Activated CD4-positive, alpha-beta T cell treated with anti-CD3 and anti-CD28 coated beads, Interleukin-2, amount 10 ng/mL, durations not matched to agents 7 days and 5 days (primary cell): ENCODE data around the gene RBMX. TPM values are rescaled to one million over a fixed set of nuclear protein-coding genes. Genes with fewer than 3 reads are reported as not detected.

Experiments used
- CTCF ChIA-PET: fragments of 350-600 bp; sonication (Branson Sonifier 250); formaldehyde crosslinking; loops from one replicate; lab custom pipeline; 2021; ENCODE audit warnings: antibody characterized with exemption; lab: Charles Lee
- POLR2A ChIA-PET: fragments of 350-600 bp; sonication (Branson Sonifier 250); formaldehyde crosslinking; loops from one replicate; lab custom pipeline; 2021; ENCODE audit warnings: antibody characterized with exemption; lab: Charles Lee
- DNase-seq: peaks from one replicate; pipeline ENCODE4 v3.0.0-alpha.2; 2020
- H3K27ac Mint-ChIP-seq: one replicate; pipeline ENCODE4 v1.8.0; 2021; ENCODE audit warnings: mild to moderate bottlenecking, moderate library complexity, mixed read lengths
- H3K27me3 Mint-ChIP-seq: one replicate; pipeline ENCODE4 v1.8.0; 2021; ENCODE audit warnings: mixed read lengths
- H3K36me3 Mint-ChIP-seq: one replicate; pipeline ENCODE4 v1.8.0; 2021; ENCODE audit warnings: low read depth, mixed read lengths
- H3K4me1 Mint-ChIP-seq: one replicate; pipeline ENCODE4 v1.8.0; 2021; ENCODE audit warnings: mixed read lengths
- H3K4me3 Mint-ChIP-seq: one replicate; pipeline ENCODE4 v1.8.0; 2021; ENCODE audit warnings: mild to moderate bottlenecking, moderate library complexity, mixed read lengths
- H3K9me3 Mint-ChIP-seq: one replicate; pipeline ENCODE4 v1.8.0; 2021; ENCODE audit warnings: mixed read lengths
- total RNA-seq, 2 experiments: library from RNA; stranded (reverse); gene quantifications; one replicate each; pipeline ENCODE4 v1.2.3, GENCODE V29; 2021

RBMX gene
- total RNA-seq, 2 experiments from 2014 or later = 281 to 316 TPM

DNA sequence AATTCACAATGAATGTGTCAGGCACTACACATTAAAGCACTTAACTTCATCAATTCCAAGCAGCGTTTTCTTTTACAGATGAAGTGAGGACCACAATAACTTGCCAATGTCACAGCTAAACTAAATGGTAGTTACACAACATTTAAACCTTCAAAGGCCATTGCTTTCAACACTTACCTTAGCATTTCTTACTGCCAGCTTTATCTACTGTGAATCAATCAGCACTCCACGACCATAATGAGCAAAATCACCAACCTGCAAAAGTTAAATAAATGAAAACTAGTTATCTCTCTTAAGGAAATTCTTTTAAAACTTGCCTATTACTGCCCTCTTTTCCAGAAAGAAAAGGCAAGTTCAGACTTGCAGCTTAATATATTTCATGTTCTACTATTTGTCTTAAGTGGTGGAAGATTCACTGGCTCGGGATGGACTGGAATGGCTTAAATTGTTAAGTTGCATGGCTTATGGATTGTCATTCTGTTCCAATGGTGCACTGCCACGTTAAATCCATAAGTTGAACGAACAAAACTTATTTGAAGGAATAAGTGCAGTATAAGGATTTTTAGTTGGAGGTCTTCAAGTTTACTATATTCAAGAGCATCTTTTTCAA is 8.3 kb downstream of the RBMX start:
- Mint-ChIP-seq H3K36me3 (peaks cover 72% of the 10 kb centered on the region), H3K27me3 (no peaks in the 10 kb centered on the region), H3K4me3 (no peak overlapping the region), H3K4me1 (peaks cover 53% of the 10 kb centered on the region), H3K27ac (peak overlapping the region; percentile 3), H3K9me3 (no peaks in the 10 kb centered on the region)
- ChIA-PET CTCF (interaction anchor here (0.8 kb wide), 1 partner anchor 28 kb away, joined by 3 read pairs; no protein-coding TSS in a partner anchor), POLR2A (interaction anchor here (0.6 to 1.5 kb wide), 2 partner anchors 8 to 94 kb away, joined by 3 to 8 read pairs; partner anchors contain the start of gene RBMX)
- DNase-seq = no peak

DNA sequence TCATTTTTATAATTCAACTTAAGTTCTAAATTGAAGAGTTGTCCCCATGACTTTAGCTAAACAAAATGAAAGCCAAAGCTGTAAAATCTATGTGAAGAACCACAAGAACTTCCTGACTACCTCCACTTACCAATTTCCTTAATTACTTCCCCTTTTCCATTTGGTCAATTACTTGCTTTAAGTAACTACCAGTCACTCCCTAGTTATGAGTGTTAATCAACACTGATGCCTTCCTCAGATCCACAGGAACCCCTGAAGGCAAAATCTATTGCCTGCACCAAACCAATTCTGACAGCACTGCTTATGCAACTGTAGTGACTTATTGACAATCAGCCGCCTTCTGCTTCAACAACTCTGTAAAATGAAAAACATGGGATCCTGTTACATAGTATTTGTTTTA is 10.5 kb downstream of the RBMX start:
- peaks cover 53% of the 10 kb centered on the region for H3K4me1 Mint-ChIP-seq
- POLR2A ChIA-PET = interaction anchor here (0.6 kb wide), 1 partner anchor 9 kb away, joined by 5 read pairs; no protein-coding TSS in a partner anchor
- CTCF ChIA-PET = no interaction called here

DNA sequence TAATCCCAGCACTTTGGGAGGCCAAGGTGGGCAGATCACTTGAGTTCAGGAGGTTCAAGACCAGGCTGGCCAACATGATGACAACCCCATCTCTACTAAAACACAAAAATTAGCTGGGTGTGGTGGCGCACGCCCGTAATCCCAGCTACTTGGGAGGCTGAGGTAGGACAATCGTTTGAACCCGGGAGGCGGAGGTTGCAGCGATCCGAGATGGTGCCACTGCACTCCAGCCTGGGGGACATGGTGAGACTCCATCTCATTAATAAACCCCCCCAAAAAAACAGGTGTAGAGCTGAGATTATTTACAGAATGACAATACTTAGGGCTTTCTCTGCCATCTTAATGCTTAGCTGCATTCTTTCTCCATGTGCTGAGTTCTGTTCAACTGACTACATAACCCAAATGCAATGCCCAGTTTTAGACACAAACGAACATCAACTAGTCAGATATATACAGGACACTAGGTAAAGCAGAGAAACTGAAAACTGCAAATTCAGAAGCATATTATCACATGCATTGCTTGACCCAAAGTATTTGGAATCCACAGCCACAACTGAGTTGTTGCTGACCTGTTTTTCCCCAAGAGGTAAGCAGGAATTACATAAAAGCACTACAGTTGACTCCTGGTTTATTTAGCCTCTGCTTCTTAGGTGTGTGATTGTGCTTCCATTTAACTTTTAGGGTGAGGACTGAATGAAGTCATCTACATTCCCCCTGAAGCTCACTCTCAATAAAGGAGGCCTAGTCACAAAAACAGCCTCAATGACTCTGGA is 12.1 kb downstream of the RBMX start:
- Mint-ChIP-seq H3K27ac (no peak overlapping the region), H3K4me1 (peaks cover 42% of the 10 kb centered on the region), H3K4me3 (no peak overlapping the region)

More for the DNA sequence above, 10.5 kb downstream of the RBMX start:
- H3K36me3 Mint-ChIP-seq = peaks cover 75% of the 10 kb centered on the region
- H3K27me3 Mint-ChIP-seq = no peaks in the 10 kb centered on the region
- H3K9me3 Mint-ChIP-seq = no peaks in the 10 kb centered on the region
- DNase-seq = no peak
- H3K27ac Mint-ChIP-seq = peak overlapping the region; percentile 48
- no peak overlapping the region for H3K4me3 Mint-ChIP-seq

DNA sequence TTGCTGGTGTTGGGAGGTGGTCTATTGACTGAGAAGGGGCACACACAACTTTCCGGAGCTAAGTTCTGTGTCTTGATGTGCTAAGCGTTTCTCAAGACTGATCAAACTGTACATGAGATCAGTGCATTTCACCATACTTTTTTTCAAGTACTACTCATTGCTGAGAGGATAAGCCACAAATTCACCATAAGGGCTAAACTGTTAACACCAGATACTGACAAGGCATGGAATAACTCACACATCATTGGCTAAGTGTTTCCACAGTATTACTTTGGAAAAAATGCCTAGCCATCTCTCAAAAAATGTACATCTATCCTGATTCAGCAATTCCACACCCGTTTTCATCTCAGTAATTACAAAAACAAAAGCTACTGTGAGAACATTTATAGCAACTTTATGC is 13.0 kb downstream of the RBMX start:
- CTCF ChIA-PET = interaction anchor here (0.5 kb wide), 1 partner anchor 23 kb away, joined by 3 read pairs; no protein-coding TSS in a partner anchor
- no peaks in the 10 kb centered on the region for H3K27me3 Mint-ChIP-seq
- H3K4me1 Mint-ChIP-seq = peaks cover 34% of the 10 kb centered on the region
- H3K36me3 Mint-ChIP-seq = peaks cover 66% of the 10 kb centered on the region
- no peak for DNase-seq
- no peaks in the 10 kb centered on the region for H3K9me3 Mint-ChIP-seq
- POLR2A ChIA-PET = no interaction called here
- H3K4me3 Mint-ChIP-seq = no peak overlapping the region
- H3K27ac Mint-ChIP-seq = no peak overlapping the region

More for the DNA sequence above, 12.1 kb downstream of the RBMX start:
- H3K36me3 Mint-ChIP-seq = peaks cover 69% of the 10 kb centered on the region
- no peak for DNase-seq
- H3K27me3 Mint-ChIP-seq = no peaks in the 10 kb centered on the region
- no peaks in the 10 kb centered on the region for H3K9me3 Mint-ChIP-seq
- CTCF ChIA-PET = interaction anchor here (1.0 kb wide), 1 partner anchor 12 kb away, joined by 3 read pairs; the partner anchor contains the start of gene RBMX
- POLR2A ChIA-PET = no interaction called here

DNA sequence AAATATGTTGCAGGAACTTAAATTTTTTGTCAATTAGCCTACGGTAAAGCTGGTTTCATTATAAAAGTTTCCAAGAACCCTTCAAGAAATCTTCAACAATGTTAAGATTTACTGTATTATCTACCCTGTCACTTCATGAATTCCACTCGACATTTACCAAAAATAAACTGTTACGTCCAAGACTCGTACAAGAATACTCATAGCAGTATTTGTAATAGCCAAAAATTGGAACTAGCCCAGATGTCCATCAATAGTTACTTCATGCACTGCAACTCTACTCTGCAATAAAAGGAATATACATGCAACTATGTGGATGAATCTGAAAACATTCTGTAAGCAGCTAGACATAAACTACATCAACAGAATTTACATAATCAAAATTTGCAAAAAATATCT is 13.4 kb downstream of the RBMX start:
- no peak for DNase-seq
- Mint-ChIP-seq H3K9me3 (no peaks in the 10 kb centered on the region), H3K27ac (no peak overlapping the region), H3K36me3 (peaks cover 63% of the 10 kb centered on the region), H3K4me3 (no peak overlapping the region), H3K4me1 (peaks cover 30% of the 10 kb centered on the region), H3K27me3 (no peaks in the 10 kb centered on the region)
- CTCF ChIA-PET = interaction anchor here (0.5 to 0.9 kb wide), 3 partner anchors 23 to 850 kb away, joined by 3 to 4 read pairs (median 3); no protein-coding TSS in a partner anchor
- POLR2A ChIA-PET = no interaction called here

DNA sequence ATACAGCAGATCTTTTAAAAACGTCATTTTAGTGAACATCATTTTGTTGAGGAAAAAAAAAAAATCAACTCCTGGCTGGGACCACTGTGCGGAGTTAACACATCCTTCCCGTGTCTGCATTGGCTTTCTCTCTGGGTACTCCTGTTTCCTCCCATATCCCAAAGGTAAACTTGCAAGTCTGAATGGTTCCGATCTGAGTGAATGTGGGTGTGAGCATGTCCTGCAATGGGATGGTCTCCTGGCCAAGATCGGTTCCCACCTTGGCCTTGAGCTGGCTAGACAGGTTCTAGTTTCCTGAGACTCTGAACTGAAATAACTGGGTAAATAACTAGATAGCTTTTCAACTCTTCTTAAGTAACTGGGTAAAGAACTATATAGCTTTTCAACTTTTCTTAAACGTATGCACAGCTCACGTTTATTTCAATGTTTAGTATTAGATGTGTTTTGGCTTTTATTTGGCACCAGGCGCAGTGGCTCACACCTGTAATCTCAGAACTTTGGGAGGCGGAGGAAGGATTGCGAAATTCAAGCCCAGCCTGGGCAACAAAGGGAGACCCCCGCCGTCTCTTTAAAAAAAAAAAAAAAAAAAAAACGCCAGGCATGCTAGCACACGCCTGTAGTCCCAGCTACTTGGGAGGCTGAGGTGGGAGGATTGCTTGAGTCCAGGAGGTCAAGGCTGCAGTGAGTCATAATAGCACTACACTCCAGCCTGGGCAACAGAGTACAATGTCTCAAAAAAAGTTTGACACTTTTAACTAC is 14.0 kb downstream of the RBMX start:
- POLR2A ChIA-PET = interaction anchor here (0.6 kb wide), 1 partner anchor 120 kb away, joined by 4 read pairs; no protein-coding TSS in a partner anchor
- DNase-seq = no peak
- H3K9me3 Mint-ChIP-seq = no peaks in the 10 kb centered on the region
- peaks cover 27% of the 10 kb centered on the region for H3K4me1 Mint-ChIP-seq
- no peaks in the 10 kb centered on the region for H3K27me3 Mint-ChIP-seq
- CTCF ChIA-PET = interaction anchor here (0.5 to 0.9 kb wide), 5 partner anchors 24 to 851 kb away, joined by 3 to 4 read pairs (median 3); no protein-coding TSS in a partner anchor
- H3K36me3 Mint-ChIP-seq = peaks cover 63% of the 10 kb centered on the region
- H3K4me3 Mint-ChIP-seq = no peak overlapping the region
- peak overlapping the region; percentile 66 for H3K27ac Mint-ChIP-seq

DNA sequence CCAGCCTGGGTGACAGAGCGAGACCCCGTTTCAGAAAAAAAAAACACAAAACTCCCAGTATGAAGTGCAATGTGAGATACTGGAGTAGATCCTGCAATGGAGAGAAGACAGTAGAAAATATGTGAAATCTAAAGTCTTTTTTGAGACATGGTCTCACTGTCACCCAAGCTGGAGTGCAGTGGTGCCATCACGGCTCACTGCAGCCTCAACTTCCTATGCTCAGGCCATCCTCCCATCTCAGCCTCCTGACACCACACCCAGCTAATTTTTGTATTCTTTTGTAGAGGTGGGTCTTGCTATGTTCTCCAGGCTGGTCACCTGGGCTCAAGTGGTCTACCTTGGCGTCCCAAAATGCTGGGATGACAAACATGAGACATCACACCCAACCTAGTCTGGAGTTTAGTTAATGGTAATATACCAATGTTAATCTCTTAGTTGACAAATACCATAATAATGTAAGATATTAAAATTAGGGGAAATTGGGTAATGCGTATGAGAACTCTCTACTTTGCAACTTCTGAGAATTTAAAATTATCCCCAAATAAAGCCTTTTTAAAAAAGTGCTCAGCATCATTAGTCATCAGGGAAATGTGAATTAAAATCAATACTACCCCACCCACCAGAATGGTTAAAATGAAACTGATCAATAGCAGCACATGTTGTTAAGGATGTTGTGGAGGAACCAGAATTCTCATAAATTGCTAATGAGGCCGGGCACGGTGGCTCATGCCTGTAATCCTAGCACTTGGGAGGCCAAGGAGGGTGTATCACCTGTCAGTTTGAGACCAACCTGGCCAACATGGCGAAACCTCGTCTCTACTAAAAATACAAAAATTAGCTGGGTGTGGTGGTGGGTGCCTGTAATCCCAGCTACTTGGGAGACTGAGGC is 15.0 kb downstream of the RBMX start:
- Mint-ChIP-seq H3K4me3 (no peak overlapping the region), H3K36me3 (peaks cover 63% of the 10 kb centered on the region), H3K9me3 (no peaks in the 10 kb centered on the region), H3K27ac (no peak overlapping the region), H3K27me3 (no peaks in the 10 kb centered on the region), H3K4me1 (peaks cover 27% of the 10 kb centered on the region)
- ChIA-PET CTCF (interaction anchor here (0.7 kb wide), 2 partner anchors 186 to 836 kb away, joined by 3 read pairs; no protein-coding TSS in a partner anchor), POLR2A (no interaction called here)
- DNase-seq = no peak

DNA sequence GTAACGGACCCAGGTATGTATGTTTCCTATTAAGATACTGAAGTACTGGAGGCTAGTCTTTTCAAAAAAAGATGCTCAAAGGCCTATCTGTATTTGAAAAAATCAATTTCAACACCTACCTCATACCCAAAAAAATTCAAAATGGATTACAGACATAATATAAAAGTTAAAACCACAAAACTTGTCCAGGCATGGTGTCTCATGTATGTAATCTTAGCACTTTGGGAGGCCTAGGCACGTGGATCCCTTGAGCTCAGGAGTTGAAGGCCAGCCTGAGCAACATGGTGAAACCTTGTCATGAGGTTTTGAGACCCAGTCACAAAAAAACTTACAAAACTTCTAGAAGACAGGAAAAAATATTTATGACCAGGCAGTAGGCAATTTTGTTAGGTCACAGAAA is 16.7 kb downstream of the RBMX start:
- Mint-ChIP-seq H3K4me1 (peaks cover 23% of the 10 kb centered on the region), H3K27ac (no peak overlapping the region), H3K4me3 (no peak overlapping the region), H3K9me3 (no peaks in the 10 kb centered on the region), H3K36me3 (peaks cover 53% of the 10 kb centered on the region), H3K27me3 (no peaks in the 10 kb centered on the region)
- ChIA-PET CTCF (interaction anchor here (0.7 kb wide), 1 partner anchor 35 kb away, joined by 3 read pairs; no protein-coding TSS in a partner anchor), POLR2A (no interaction called here)
- no peak for DNase-seq

DNA sequence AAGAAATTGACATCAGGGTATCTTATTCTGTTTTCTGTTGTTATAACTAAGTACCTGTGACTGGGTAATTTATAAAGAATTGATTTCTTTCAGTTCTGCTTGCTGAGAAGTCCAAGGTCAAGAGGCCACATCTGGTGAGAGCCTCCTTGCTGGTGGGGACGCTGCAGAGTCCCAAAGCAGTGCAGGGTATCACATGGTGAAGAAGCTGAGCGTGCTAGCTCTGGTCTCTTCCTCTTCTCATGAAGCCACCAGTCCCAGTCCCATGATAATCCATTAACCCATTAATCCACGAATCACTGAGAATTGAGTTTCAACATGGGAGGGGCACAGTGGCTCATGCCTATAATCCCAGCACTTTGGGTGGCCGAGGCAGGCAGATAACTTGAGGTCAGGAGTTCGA is 18.0 kb downstream of the RBMX start:
- DNase-seq = no peak
- H3K4me1 Mint-ChIP-seq = peaks cover 21% of the 10 kb centered on the region
- H3K9me3 Mint-ChIP-seq = no peaks in the 10 kb centered on the region
- peaks cover 53% of the 10 kb centered on the region for H3K36me3 Mint-ChIP-seq
- ChIA-PET CTCF (no interaction called here), POLR2A (no interaction called here)
- no peak overlapping the region for H3K27ac Mint-ChIP-seq
- H3K27me3 Mint-ChIP-seq = no peaks in the 10 kb centered on the region
- H3K4me3 Mint-ChIP-seq = no peak overlapping the region

DNA sequence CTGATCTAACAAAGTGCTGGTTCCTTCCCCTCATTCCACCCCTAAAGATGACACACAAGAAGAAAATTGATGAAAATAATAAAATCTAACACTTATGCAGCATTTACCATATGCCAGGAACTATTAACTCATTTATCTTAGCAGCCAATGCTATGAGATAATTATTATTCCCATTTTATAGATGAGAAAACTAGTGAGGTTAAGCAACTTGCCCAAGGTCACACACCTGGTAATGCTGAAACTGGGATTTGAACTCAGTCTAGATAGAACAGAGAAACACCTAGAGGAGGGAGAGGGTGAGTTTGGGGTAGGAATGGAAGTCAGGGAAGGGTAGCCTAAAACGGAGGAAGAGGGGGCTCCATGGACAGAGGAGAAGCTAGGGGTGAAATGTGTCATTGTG is 18.6 kb downstream of the RBMX start:
- H3K9me3 Mint-ChIP-seq = no peaks in the 10 kb centered on the region

DNA sequence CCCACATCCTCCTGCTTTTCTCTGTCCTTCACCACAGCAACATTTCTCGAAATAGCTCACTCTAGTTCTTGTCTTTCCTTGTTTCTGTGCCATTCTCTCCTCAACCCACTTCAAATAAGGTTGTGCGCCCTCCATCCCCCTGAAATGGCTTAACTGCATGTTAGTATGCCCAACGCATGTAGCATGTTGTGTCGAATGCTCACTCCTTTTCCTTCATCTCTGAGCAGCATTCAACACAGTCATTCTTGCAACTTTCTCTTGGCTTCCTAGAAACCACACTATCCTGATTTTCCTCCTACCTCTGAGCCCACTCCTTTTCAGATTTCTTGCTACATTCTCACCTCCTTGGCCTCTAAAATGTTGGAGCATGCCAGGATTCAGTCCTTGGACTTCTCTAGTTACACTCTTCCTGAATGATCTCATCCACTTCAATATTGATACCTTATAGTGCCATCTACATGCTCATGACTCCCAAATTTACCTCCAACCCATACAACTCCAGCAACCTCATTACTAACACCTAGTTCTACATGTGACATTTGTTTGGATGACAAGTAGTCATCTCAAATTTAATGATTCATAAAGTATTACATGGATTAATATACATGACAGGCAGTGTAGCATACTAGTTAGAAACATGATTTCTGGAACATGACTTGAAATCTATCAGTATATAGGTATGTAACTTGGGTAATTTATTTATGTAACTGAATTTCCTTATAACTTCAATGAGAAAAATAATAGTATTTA is 22.3 kb downstream of the RBMX start:
- Mint-ChIP-seq H3K4me1 (peaks cover 15% of the 10 kb centered on the region), H3K9me3 (no peaks in the 10 kb centered on the region), H3K27me3 (no peaks in the 10 kb centered on the region), H3K4me3 (no peak overlapping the region), H3K36me3 (peaks cover 44% of the 10 kb centered on the region), H3K27ac (no peak overlapping the region)
- CTCF ChIA-PET = no interaction called here
- no peak for DNase-seq
- POLR2A ChIA-PET = no interaction called here

More for the DNA sequence above, 18.6 kb downstream of the RBMX start:
- ChIA-PET POLR2A (no interaction called here), CTCF (interaction anchor here (0.6 kb wide), 1 partner anchor 24 kb away, joined by 3 read pairs; no protein-coding TSS in a partner anchor)
- H3K27me3 Mint-ChIP-seq = no peaks in the 10 kb centered on the region
- DNase-seq = no peak
- H3K4me1 Mint-ChIP-seq = peaks cover 16% of the 10 kb centered on the region
- peaks cover 49% of the 10 kb centered on the region for H3K36me3 Mint-ChIP-seq
- H3K27ac Mint-ChIP-seq = no peak overlapping the region
- no peak overlapping the region for H3K4me3 Mint-ChIP-seq
